HL-60/S4 (cell line): ENCODE measurements around the gene FHL3.

ENCODE experiments used
- in situ Hi-C: fragments of 300-500 bp; cut with MboI; formaldehyde crosslinking; loops from 2 replicates; pipeline ENCODE4 v1.14.3; 2022; ENCODE audit warnings: low sequenced_read_pairs

FHL3 gene

GRCh38 chr1:38014724-38015424, 9.6 kb upstream of the FHL3 start:
- in situ Hi-C loops, result loop anchor here (25.0 kb wide), 1 partner anchor 822 kb away; no protein-coding TSS in a partner anchor

DNA sequence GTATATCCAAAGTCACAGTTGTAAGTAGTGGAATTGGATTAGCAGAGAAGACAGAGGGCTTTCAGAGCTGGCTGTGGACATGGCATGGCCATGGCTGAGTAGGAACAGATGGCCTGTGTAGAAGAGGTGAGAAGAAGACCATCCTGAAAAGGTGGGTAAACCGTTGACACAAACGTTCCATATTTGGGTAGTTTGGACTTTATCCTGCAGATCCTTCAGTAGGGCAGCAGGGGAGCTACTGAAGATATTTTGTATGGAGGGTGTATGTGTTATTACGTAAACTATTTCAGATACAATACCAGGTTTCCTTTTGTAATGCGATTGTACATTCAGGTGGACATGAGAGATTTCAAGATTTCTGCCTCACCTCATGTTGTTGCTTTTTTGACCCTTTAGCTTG, 8.9 kb upstream of the FHL3 start:
- in situ Hi-C loops, result loop anchor here (25.0 kb wide), 1 partner anchor 823 kb away; no protein-coding TSS in a partner anchor

GRCh38 chr1:38013227-38013622, 7.9 kb upstream of the FHL3 start:
- in situ Hi-C loops, result loop anchor here (25.0 kb wide), 1 partner anchor 824 kb away; no protein-coding TSS in a partner anchor

DNA sequence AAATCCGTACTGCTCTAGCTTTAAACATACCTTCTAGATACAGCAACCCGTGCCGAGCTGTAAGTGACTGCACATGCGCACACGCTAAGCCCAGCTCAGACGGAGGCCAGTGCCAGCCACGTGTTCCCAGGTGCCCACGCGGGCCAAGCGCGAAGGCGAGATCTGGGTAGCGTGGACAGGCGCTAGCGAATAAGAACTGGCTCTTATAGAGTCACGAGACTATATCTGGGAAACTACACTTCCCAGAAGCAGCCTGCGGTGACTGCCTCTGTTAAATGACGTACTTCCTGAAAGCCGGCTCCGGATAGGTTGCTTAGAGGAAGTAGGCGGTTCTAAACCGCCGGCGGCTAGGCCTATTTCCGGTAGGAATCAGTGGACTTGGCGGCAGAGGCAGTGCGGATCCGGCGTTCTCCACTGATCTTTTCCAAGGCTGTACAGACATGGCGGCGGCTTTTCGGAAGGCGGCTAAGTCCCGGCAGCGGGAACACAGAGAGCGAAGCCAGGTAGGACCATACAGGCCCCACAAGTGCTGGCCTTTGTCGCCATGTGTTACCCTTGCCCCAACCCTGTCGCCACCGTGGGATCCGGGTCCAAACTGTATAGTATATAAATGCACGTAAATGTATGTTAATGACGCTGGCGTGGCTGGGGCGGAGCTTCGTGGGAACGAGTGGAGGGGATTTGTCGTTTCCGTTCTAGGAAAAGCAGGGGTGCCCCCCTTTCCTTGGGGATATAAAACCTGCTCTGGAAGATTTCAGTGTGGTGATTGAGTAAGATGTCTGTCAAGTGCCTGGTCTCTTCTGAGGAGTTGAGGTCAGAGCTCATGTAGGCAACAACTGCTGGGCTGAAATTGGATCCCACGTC, 7.3 kb upstream of the FHL3 start, which contains the start of gene UTP11:
UTP11 (plus strand) TSS at position 372 of the 864 bp plus-strand sequence; CDS start at position 441, 69 bp downstream.
- in situ Hi-C loops, result loop anchor here (25.0 kb wide), 1 partner anchor 825 kb away; no protein-coding TSS in a partner anchor

DNA sequence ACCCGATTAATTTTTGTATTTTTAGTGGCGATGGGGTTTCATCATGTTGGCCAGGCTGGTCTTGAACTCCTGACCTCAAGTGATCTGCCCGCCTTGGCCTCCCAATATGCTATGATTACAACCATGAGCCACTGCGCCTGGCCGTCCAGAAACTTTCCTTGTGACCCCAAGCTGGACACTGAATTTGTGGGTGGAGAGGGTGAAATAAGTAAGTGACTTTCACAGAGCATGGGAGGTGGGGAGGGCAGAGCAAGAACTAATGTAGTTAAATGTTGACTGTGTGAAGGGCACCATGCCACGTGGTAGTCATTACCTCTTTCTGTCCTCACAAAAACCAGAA, 4.5 kb upstream of the FHL3 start:
- in situ Hi-C loops, result loop anchor here (25.0 kb wide), 1 partner anchor 827 kb away; no protein-coding TSS in a partner anchor

DNA sequence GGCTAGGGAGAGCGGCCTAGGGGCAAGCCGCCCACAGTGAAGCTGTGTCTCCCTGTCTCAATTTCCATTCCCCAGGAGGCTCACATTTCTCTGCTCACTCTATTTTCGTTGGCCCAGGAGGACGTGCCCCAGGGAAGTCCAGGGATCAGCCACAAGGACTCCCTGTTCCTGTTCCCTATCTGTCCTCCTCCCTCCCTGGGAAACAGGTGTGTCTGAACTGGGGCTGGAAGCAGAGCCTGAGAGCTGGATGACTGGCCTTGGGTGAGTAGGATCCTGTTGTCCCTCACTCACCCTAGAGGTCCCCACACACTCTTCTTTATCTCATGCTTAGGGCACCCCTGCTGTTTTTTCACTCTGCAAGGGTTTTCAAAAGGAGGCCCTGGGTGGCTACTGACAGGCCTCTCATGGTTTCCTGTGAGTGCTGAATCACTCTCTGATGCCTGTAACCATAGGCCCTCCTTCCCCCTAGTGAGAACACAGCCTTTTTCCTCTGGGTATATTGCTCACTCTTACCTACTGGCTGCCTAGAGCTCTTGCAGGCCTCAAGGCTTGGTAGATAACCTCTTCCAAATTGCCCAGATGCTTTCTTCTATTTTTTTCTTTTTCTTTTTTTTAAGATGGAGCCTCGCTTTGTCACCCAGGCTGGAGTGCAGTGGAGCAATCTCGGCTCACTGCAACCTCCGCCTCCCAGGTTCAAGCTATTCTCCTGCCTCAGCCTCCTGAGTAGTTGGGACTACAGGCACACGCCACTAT, 4.0 kb upstream of the FHL3 start:
- in situ Hi-C loops, result loop anchor here (25.0 kb wide), 1 partner anchor 828 kb away; no protein-coding TSS in a partner anchor

DNA sequence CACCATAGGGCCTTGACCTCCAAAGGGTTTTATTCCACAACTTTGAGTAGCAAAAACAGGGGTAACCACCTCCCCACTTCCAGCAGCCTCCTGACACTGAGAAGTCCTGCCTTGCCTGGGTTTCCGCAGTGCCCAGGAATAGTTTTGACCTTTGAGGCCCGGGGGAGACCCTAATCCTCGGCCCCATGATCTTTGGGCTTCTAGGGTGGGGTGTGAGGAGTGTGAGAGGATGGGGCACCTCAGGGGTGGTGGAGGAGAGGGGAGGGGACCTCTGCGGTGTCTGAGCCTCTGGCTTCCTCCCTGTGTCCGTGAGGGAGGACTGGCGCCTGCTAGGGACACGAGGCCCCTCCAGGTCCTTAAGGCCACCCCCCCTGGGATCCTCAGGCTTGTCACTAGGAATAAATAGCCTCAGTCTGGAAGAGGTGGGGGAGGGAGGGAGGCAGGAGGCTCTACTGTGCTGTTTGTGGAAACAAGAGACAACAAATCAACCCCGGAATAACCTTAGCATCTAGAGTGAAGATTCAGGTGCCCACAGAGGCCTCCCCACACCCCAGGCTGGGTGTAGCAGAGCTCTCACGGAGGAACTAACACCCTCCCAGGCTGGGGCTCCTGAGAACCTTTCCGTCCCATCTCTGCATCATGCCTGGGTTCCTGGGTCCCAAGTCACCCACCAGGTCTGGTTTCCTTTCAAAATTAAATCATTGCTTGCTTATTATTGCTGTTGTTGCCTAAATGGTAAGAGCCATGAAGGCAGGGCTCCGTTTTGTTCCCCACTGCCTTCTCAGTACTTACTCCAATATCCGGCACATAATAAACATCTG, 904 bp upstream of the FHL3 start:
- in situ Hi-C loops, result loop anchor here (25.0 kb wide), 1 partner anchor 831 kb away; no protein-coding TSS in a partner anchor

DNA sequence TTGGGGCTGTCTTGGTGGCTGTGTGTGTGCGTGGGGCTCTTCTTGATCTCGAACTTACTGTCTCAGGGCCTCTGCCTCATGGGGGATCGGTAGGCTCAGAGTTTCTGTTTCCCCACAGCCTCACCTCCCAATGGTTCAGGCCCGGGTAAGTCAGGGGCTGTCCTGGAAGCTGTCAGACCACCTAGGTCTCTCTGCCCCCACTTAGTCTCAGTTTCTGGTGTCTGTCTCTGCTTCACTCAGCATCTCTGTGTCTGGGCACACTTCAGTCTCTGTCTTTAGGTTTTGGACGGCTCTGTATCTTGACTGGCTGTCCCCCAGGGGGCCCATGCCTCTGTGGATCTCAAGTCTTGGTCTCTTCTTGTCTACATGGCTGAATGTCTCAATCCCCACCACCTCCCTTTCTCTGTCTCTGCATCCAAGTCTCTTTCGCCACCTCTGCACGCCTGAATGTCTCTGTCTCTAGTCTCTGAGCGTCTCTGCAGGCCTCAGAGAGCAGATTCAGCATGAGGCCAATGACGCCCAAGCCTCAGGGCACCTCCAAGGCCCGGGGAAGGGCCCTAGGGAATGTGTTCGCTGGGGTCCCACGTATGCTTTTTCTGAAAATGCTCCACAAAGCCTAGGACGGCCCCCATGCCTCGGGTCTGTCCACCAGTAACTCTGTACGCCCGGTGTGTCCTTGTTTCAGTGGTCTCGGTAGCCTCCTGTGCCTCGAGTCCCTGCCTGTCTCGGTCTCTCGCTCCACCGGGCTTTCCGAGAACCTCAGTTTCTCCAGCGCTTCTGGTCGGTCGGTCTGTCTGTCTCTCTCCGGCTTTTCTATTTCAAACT, 818 bp downstream of the FHL3 start:
- in situ Hi-C loops, result loop anchor here (25.0 kb wide), 1 partner anchor 833 kb away; no protein-coding TSS in a partner anchor

GRCh38 chr1:38003261-38004250, 1.8 kb downstream of the FHL3 start:
- in situ Hi-C loops, result loop anchor here (25.0 kb wide), 1 partner anchor 834 kb away; no protein-coding TSS in a partner anchor

GRCh38 chr1:38000529-38001455, 4.5 kb downstream of the FHL3 start:
- in situ Hi-C loops, result loop anchor here (25.0 kb wide), 1 partner anchor 837 kb away; no protein-coding TSS in a partner anchor

DNA sequence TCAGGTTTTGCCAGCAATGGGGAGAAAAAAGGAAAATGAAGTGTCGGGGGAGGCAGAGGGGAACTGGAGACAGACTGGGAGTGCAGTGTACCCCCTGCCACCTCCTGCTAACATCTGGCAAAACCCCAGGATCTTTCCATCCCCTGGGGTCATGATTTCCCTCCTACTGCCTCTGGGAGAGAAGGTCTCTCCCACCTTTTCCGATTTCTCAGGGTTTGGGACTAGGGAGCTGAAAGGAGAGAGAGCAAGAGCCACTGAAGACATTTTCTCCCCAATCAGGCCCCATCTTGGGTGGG, 5.1 kb downstream of the FHL3 start:
- in situ Hi-C loops, result loop anchor here (25.0 kb wide), 1 partner anchor 837 kb away; no protein-coding TSS in a partner anchor

GRCh38 chr1:37999430-38000232, 5.7 kb downstream of the FHL3 start:
- in situ Hi-C loops, result loop anchor here (25.0 kb wide), 2 partner anchors 412 to 838 kb away; partner anchors contain the start of gene GNL2

DNA sequence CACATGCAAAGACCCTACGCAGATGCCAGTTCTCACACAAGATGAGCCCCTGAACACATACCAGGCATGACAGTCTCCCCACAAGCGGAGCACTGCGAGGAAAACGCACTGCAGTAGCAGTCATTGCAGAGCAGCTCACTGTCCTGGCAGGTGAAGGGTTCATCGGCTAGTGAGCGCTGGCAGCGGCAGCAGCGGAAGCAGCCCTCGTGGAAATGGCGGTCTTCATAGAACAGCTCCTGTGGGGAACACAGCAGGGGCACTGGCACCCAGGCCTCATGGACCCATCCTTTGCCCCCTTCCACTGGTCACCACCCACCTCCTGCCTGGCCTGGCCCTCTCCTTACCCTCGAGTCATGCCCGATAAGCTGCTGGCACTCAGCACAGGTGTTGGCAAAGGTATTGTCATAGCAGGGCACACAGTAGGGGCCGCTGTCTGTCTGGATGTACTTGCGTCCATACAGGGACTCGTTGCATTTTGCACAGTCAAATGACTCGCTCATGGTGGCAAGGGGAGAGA, 6.3 kb downstream of the FHL3 start:
- in situ Hi-C loops, result loop anchor here (25.0 kb wide), 1 partner anchor 412 kb away; the partner anchor contains the start of gene GNL2

DNA sequence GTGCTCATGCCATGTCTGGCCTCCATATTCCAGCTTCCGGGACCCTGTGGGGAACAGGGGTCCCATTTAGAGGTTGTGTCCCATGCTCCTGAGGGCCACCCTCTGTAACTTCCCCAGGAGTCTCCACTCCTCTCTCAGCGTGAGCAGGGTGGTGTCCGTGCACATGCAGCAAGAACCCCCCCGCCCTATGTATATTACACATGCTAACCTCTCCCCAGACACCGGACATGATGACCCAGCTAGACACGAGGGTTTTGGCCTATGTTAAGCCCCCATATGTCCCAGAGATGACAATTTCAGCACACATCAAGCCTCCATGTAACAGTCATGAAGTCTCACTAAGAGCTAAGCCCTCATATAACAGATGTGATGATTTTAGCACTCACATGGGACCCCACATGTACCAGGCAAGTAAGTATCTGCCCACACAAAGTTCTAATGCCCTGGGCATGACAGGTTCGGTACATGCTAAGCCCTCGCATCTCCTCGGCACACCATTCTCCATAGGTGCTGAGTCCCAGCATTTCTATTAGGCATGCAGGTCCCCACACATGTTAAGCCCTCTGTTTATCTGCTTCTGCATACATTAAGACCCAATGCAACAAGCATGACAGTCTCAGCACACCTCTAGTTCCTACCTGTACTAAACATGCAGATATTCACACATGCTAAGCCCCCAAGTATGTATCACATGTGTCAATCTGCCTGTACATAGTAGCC, 7.1 kb downstream of the FHL3 start:
- in situ Hi-C loops, result loop anchor here (25.0 kb wide), 1 partner anchor 411 kb away; the partner anchor contains the start of gene GNL2
